K562 (cell line): ENCODE measurements around the gene MORF4L1. TPM values are rescaled to one million over a fixed set of nuclear protein-coding genes. Genes with fewer than 3 reads are reported as not detected.

Source experiments
- CHCHD3 ChIP-seq: fragments of 250-450 bp; sonication (Bioruptor Pico); IDR thresholded peaks from 2 replicates; pipeline ENCODE4 v2.1.2; 2022; ENCODE audit warnings: mild to moderate bottlenecking
- COPS2 ChIP-seq: fragments of 450-650 bp; conservative IDR thresholded peaks from 2 replicates; pipeline ENCODE4 v1.6.1; 2016; ENCODE audit warnings: mild to moderate bottlenecking, moderate library complexity
- CREBBP ChIP-seq: IDR thresholded peaks from one replicate; pipeline ENCODE4 v1.6.1; 2012; ENCODE audit warnings: low read depth, mild to moderate bottlenecking, control low read depth, inconsistent platforms, low read length
- CTCF ChIP-seq, 3 experiments: IDR thresholded peaks in 2 of 3; conservative IDR thresholded peaks in 1 of 3; 2 replicates each; pipeline ENCODE4 v1.5.1; 2011 to 2012; ENCODE audit warnings: low read length in 3 of 3, mild to moderate bottlenecking in 3 of 3, control low read depth in 2 of 3, improper control_type of control experiment in 1 of 3, inconsistent platforms in 1 of 3, low read depth in 1 of 3, mixed read lengths in 1 of 3, moderate library complexity in 1 of 3; ENCODE audit not compliant: insufficient read depth in 2 of 3
- ELF2 ChIP-seq: fragments of 250-450 bp; sonication (Bioruptor Pico); IDR thresholded peaks from 2 replicates; pipeline ENCODE4 v1.5.0; 2021; ENCODE audit warnings: mild to moderate bottlenecking
- FOXP1 ChIP-seq: sonication (generic); formaldehyde crosslinking; IDR thresholded peaks from 2 replicates; pipeline ENCODE4 v1.8.0; 2022; ENCODE audit warnings: mild to moderate bottlenecking, missing genetic modification reagents
- GATAD2A ChIP-seq: fragments of 450-650 bp; IDR thresholded peaks from 2 replicates; pipeline ENCODE4 v1.6.1; 2017
- HMGXB4 ChIP-seq: sonication (generic); formaldehyde crosslinking; IDR thresholded peaks from 2 replicates; pipeline ENCODE4 v1.8.1; 2023; ENCODE audit warnings: mild to moderate bottlenecking, missing genetic modification reagents
- MAFG ChIP-seq: fragments of 450-650 bp; conservative IDR thresholded peaks from 2 replicates; pipeline ENCODE4 v1.6.1; 2016; ENCODE audit warnings: missing genetic modification characterization, missing compliant biosample characterization
- NONO ChIP-seq, 2 experiments: fragments of 200-400 bp in 1 of 2; fragments of 450-650 bp in 1 of 2; formaldehyde crosslinking in 1 of 2; IDR thresholded peaks; 2 replicates each; pipeline ENCODE4 v1.6.1; 2017; ENCODE audit warnings: low read depth in 2 of 2, mild to moderate bottlenecking in 2 of 2, moderate library complexity in 2 of 2, low read length in 1 of 2
- RAD21 ChIP-seq, 2 experiments: fragments of 250-450 bp in 1 of 2; fragments of 450-650 bp in 1 of 2; sonication (Bioruptor Pico) in 1 of 2; formaldehyde crosslinking in 1 of 2; IDR thresholded peaks in 1 of 2; conservative IDR thresholded peaks in 1 of 2; 2 replicates each; pipeline versions ENCODE4 v1.4.0 to v1.8.0; 2020 to 2022; ENCODE audit warnings: mild to moderate bottlenecking in 2 of 2, moderate library complexity in 1 of 2
- RFX1 ChIP-seq: fragments of 450-650 bp; IDR thresholded peaks from 2 replicates; pipeline ENCODE4 v1.6.1; 2016; ENCODE audit warnings: mild to moderate bottlenecking, moderate library complexity
- SIX5 ChIP-seq, 2 experiments: IDR thresholded peaks; 2 replicates each; pipeline ENCODE4 v1.6.1; 2011; ENCODE audit warnings: low read length in 2 of 2, borderline replicate concordance in 1 of 2, low read depth in 1 of 2, mild to moderate bottlenecking in 1 of 2, moderate library complexity in 1 of 2; ENCODE audit not compliant: insufficient read depth in 1 of 2
- SOX6 ChIP-seq: fragments of 450-650 bp; IDR thresholded peaks from 2 replicates; pipeline ENCODE4 v1.6.1; 2014; ENCODE audit warnings: mild to moderate bottlenecking
- SRF ChIP-seq, 2 experiments: fragments of 250-450, 450-650 bp in 1 of 2; sonication (Bioruptor Pico) in 1 of 2; sonication (generic) in 1 of 2; formaldehyde crosslinking; IDR thresholded peaks; 2 replicates each; pipeline versions ENCODE4 v1.5.0 to v1.5.1; 2020 to 2022; ENCODE audit warnings: mild to moderate bottlenecking in 1 of 2, missing genetic modification reagents in 1 of 2
- TEAD1 ChIP-seq, 2 experiments: fragments of 450-650 bp in 1 of 2; sonication (generic) in 1 of 2; formaldehyde crosslinking; IDR thresholded peaks; 2 replicates each; pipeline versions ENCODE4 v1.4.0 to v1.8.0; 2020 to 2022; ENCODE audit warnings: mild to moderate bottlenecking in 2 of 2, missing genetic modification reagents in 1 of 2
- TSHZ1 ChIP-seq: fragments of 250-450 bp; sonication (Bioruptor Pico); IDR thresholded peaks from 2 replicates; pipeline ENCODE4 v1.4.0; 2020; ENCODE audit warnings: mild to moderate bottlenecking, moderate library complexity
- XRCC5 ChIP-seq: fragments of 200-400 bp; formaldehyde crosslinking; IDR thresholded peaks from 2 replicates; pipeline ENCODE4 v1.6.1; 2017; ENCODE audit warnings: low read depth, mild to moderate bottlenecking, low read length
- ZFP91 ChIP-seq: sonication (generic); formaldehyde crosslinking; IDR thresholded peaks from 2 replicates; pipeline ENCODE4 v1.8.0; 2022; ENCODE audit warnings: mild to moderate bottlenecking, missing genetic modification reagents
- ZFPM2 ChIP-seq: fragments of 250-450 bp; sonication (Bioruptor Pico); IDR thresholded peaks from 2 replicates; pipeline ENCODE4 v1.5.1; 2022; ENCODE audit warnings: mild to moderate bottlenecking
- polyA plus RNA-seq, 8 experiments: library from polyadenylated mRNA; depleted of rRNA in 4 of 8; stranded (reverse) in 5 of 8; unstranded in 3 of 8; fragments of >200 nt; fragmentation: Nextera tagmentation in 2 of 8; fragmentation: Illumina TruSeq in 1 of 8; extraction: Ambion mirVana in 2 of 8; extraction: Trizol in 1 of 8; gene quantifications; 2 replicates each; pipeline versions ENCODE4 v1.2.1 to v1.2.3, GENCODE V29; 2011 to 2014; ENCODE audit warnings: inconsistent platforms in 1 of 8, missing spikeins in 1 of 8
- total RNA-seq, 7 experiments: library from RNA; depleted of rRNA in 6 of 7; stranded (reverse); fragments of >200 nt in 6 of 7; fragmentation: Illumina TruSeq in 2 of 7; extraction: Trizol in 2 of 7; gene quantifications; 2 replicates each; pipeline versions ENCODE4 v1.2.1 to v1.2.3, GENCODE V29; 2011 to 2021; ENCODE audit warnings: low replicate concordance in 1 of 7

MORF4L1 gene
- total and polyA plus RNA-seq, 9 of the 15 experiments (the other 6 are each of a cell fraction or from before 2014, with no cell fraction given): 127 to 615 (median 281) TPM

- TF ChIP-seq TSHZ1 (no peak), FOXP1 (CRISPR knock-in tag) (no peak), COPS2 (no peak), ZFPM2 (CRISPR knock-in tag) (no peak), MAFG (no peak), HMGXB4 (CRISPR knock-in tag) (no peak), ZFP91 (CRISPR knock-in tag) (no peak), CTCF (IDR thresholded peaks at IDR 0.05 in 2 of 3, conservative IDR thresholded peaks at IDR 0.05 in 1 of 3; ENCODE audit: insufficient read depth in 2 of 3, low read depth in 1 of 3, low read length in 3 of 3) (peak; percentile 76 to 84 (median 80)), CHCHD3 (no peak), GATAD2A (peak; percentile 45; the same call in 1 of the 2 replicates), CREBBP (no peak), SRF (CRISPR knock-in tag; IDR thresholded peaks at IDR 0.05) (no peak), ELF2 (CRISPR knock-in tag) (no peak), RFX1 (no peak), SOX6 (no peak), RAD21 (CRISPR knock-in tag; conservative IDR thresholded peaks at IDR 0.05 in 1 of 2, IDR thresholded peaks at IDR 0.05 in 1 of 2) (peak; percentile 49 to 75), TEAD1 (CRISPR knock-in tag; IDR thresholded peaks at IDR 0.05) (0 out of 4 replicates have a peak, but pooled peaks of 1 of the 2 experiments have one; percentile 22), NONO (IDR thresholded peaks at IDR 0.05; ENCODE audit: low read depth in 2 of 2, low read length in 1 of 2) (0 out of 4 replicates have a peak, but pooled peaks of 1 of the 2 experiments have one; percentile 28), XRCC5 (peak; percentile 23; the same call in 1 of the 2 replicates), SIX5 (IDR thresholded peaks at IDR 0.05; ENCODE audit: borderline replicate concordance in 1 of 2, insufficient read depth in 1 of 2, low read depth in 1 of 2, low read length in 2 of 2) (no peak)
These were observed 37.1 kb downstream of the MORF4L1 start (continued) for GRCh38 chr15:78909791-78910228.
